NOMO-1 treated with DMSO at 0.1 percent for 48 hours (cell line): ENCODE results near the gene NPIPB6.

ENCODE experiments used
- DNase-seq: peaks from one replicate; lab custom pipeline; 2025; ENCODE audit not compliant: unreplicated experiment; lab: John Stamatoyannopoulos, UW

The NPIPB6 gene

GRCh38 chr16:28324235-28324886 is 38.9 kb downstream of the NPIPB6 start:
- DNase-seq, result no peak

GRCh38 chr16:28321700-28322411 is 41.5 kb downstream of the NPIPB6 start:
- no peak for DNase-seq

GRCh38 chr16:28320741-28321140 is 42.6 kb downstream of the NPIPB6 start:
- DNase-seq, result no peak

- DNase-seq, result no peak
These were observed 43.2 kb downstream of the NPIPB6 start for GRCh38 chr16:28320023-28320561.

GRCh38 chr16:28319476-28320022 is 43.8 kb downstream of the NPIPB6 start:
- no peak for DNase-seq

GRCh38 chr16:28318042-28318744 is 45.1 kb downstream of the NPIPB6 start:
- no peak for DNase-seq

GRCh38 chr16:28317040-28317880 is 46.0 kb downstream of the NPIPB6 start:
- DNase-seq, result peak; percentile 37

GRCh38 chr16:28316054-28316453 is 47.3 kb downstream of the NPIPB6 start:
- DNase-seq, result no peak

GRCh38 chr16:28313587-28313986 is 49.7 kb downstream of the NPIPB6 start:
- DNase-seq, result no peak

- no peak for DNase-seq
These were observed 51.0 kb downstream of the NPIPB6 start for GRCh38 chr16:28312327-28312726.

GRCh38 chr16:28311913-28312312 is 51.4 kb downstream of the NPIPB6 start:
- no peak for DNase-seq

- no peak for DNase-seq
These were observed 51.9 kb downstream of the NPIPB6 start for GRCh38 chr16:28311413-28311812.

- no peak for DNase-seq
These were observed 52.5 kb downstream of the NPIPB6 start for GRCh38 chr16:28310796-28311195.

- DNase-seq, result no peak
These were observed 53.4 kb downstream of the NPIPB6 start for GRCh38 chr16:28309811-28310311.

GRCh38 chr16:28308794-28309584 is 54.3 kb downstream of the NPIPB6 start:
- DNase-seq, result no peak

GRCh38 chr16:28307936-28308335 is 55.4 kb downstream of the NPIPB6 start:
- no peak for DNase-seq

GRCh38 chr16:28304214-28304613 is 59.1 kb downstream of the NPIPB6 start:
- no peak for DNase-seq

GRCh38 chr16:28303132-28303531 is 60.2 kb downstream of the NPIPB6 start:
- DNase-seq, result no peak

GRCh38 chr16:28301620-28302019 is 61.7 kb downstream of the NPIPB6 start:
- DNase-seq, result no peak

GRCh38 chr16:28301154-28301553 is 62.2 kb downstream of the NPIPB6 start:
- DNase-seq, result no peak
